ENCODE results near the gene STAT1. TPM values are rescaled to one million over a fixed set of nuclear protein-coding genes. Genes with fewer than 3 reads are reported as not detected.
A peak's percentile ranks its signal among the peaks of the same experiment; 100 is the strongest.
"Not testable (repeated sequence)": the region's sequence is repeated elsewhere in the genome, so short reads cannot be mapped to it uniquely, and the experiment has no call there.

STAT1 gene
- polyA plus RNA-seq, 3 donors: 124 to 140 (median 131) TPM

- DNase-seq (ENCODE audit: extremely low read depth in 1 of 11, low read depth in 9 of 11, low spot score in 4 of 11): peak in 1 of 11 donors; percentile 18
Observed at GRCh38 chr2:190996338-190996946, 17.5 kb downstream of the STAT1 start.

- not testable (repeated sequence) for DNase-seq (ENCODE audit: extremely low read depth in 1 of 11, low read depth in 9 of 11, low spot score in 4 of 11)
Observed at GRCh38 chr2:190995315-190995714, 18.7 kb downstream of the STAT1 start.

- DNase-seq (ENCODE audit: extremely low read depth in 1 of 11, low read depth in 9 of 11, low spot score in 4 of 11): no peak
Observed at GRCh38 chr2:190994148-190994547, 19.8 kb downstream of the STAT1 start.

- DNase-seq (ENCODE audit: extremely low read depth in 1 of 11, low read depth in 9 of 11, low spot score in 4 of 11): no peak
Observed at GRCh38 chr2:190993292-190993643, 20.7 kb downstream of the STAT1 start.

- no peak for DNase-seq (ENCODE audit: extremely low read depth in 1 of 11, low read depth in 9 of 11, low spot score in 4 of 11)
Observed at GRCh38 chr2:190990132-190990531, 23.8 kb downstream of the STAT1 start.

- DNase-seq (ENCODE audit: extremely low read depth in 1 of 11, low read depth in 9 of 11, low spot score in 4 of 11): no peak
Observed at GRCh38 chr2:190988910-190989309, 25.1 kb downstream of the STAT1 start.

- no peak for DNase-seq (ENCODE audit: extremely low read depth in 1 of 11, low read depth in 9 of 11, low spot score in 4 of 11)
Observed at GRCh38 chr2:190987938-190988337, 26.0 kb downstream of the STAT1 start.

GRCh38 chr2:190987116-190987515, 26.9 kb downstream of the STAT1 start:
- no peak for DNase-seq (ENCODE audit: extremely low read depth in 1 of 11, low read depth in 9 of 11, low spot score in 4 of 11)

- no peak for DNase-seq (ENCODE audit: extremely low read depth in 1 of 11, low read depth in 9 of 11, low spot score in 4 of 11)
Observed at GRCh38 chr2:190986221-190986953, 27.6 kb downstream of the STAT1 start.

- no peak for DNase-seq (ENCODE audit: extremely low read depth in 1 of 11, low read depth in 9 of 11, low spot score in 4 of 11)
Observed at GRCh38 chr2:190984595-190984994, 29.4 kb downstream of the STAT1 start.

- no peak for DNase-seq (ENCODE audit: extremely low read depth in 1 of 11, low read depth in 9 of 11, low spot score in 4 of 11)
Observed at GRCh38 chr2:190982262-190983034, 31.5 kb downstream of the STAT1 start.

- DNase-seq (ENCODE audit: extremely low read depth in 1 of 11, low read depth in 9 of 11, low spot score in 4 of 11): no peak
Observed at GRCh38 chr2:190981733-190982132, 32.2 kb downstream of the STAT1 start.

- DNase-seq (ENCODE audit: extremely low read depth in 1 of 11, low read depth in 9 of 11, low spot score in 4 of 11): no peak
Observed at GRCh38 chr2:190981333-190981732, 32.6 kb downstream of the STAT1 start.

- peak in 5 of 11 donors; percentile 4 to 36 (median 8) for DNase-seq (ENCODE audit: extremely low read depth in 1 of 11, low read depth in 9 of 11, low spot score in 4 of 11)
Observed at GRCh38 chr2:190980630-190981209, 33.3 kb downstream of the STAT1 start.

- peak; percentile 65 to 87 (median 70) for DNase-seq (ENCODE audit: extremely low read depth in 1 of 11, low read depth in 9 of 11, low spot score in 4 of 11)
Observed at GRCh38 chr2:190979906-190980629, 33.9 kb downstream of the STAT1 start.

- DNase-seq (ENCODE audit: extremely low read depth in 1 of 11, low read depth in 9 of 11, low spot score in 4 of 11): no peak
Observed at GRCh38 chr2:190978389-190979053, 35.5 kb downstream of the STAT1 start.

- DNase-seq (ENCODE audit: extremely low read depth in 1 of 11, low read depth in 9 of 11, low spot score in 4 of 11): no peak
Observed at GRCh38 chr2:190977505-190977904, 36.5 kb downstream of the STAT1 start.

GRCh38 chr2:190976521-190976920, 37.5 kb downstream of the STAT1 start:
- DNase-seq (ENCODE audit: extremely low read depth in 1 of 11, low read depth in 9 of 11, low spot score in 4 of 11): no peak

Measured in renal cortex interstitium (tissue), 11 donors.